Hepatic stellate cell (primary cell): Measurements from ENCODE around the gene ENTHD1.
"Not testable (repeated sequence)": the region's sequence is repeated elsewhere in the genome, so short reads cannot be mapped to it uniquely, and the experiment has no call there.

Source experiments
- DNase-seq: peaks from one replicate; pipeline ENCODE4 v3.0.0; 2011; ENCODE audit warnings: low spot score

Gene ENTHD1

DNA sequence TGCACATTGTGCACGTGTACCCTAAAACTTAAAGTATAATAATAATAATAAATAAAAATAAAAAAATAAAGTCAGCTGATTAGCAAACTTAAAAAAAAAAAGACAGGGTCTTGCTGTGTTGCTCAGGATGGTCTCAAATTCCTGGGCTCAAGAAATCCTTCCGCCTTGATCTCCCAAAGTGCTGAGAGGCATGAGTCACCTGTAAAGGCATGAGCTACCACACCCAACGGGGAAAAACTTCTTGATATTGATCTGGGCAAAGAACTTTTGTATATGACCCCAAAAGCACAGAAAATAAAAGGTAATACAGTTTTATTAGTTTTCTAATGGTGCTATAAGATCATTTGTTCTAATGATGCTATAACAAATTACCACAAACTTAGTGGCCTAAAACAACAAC, 46.1 kb downstream of the ENTHD1 start:
- DNase-seq, result no peak

DNA sequence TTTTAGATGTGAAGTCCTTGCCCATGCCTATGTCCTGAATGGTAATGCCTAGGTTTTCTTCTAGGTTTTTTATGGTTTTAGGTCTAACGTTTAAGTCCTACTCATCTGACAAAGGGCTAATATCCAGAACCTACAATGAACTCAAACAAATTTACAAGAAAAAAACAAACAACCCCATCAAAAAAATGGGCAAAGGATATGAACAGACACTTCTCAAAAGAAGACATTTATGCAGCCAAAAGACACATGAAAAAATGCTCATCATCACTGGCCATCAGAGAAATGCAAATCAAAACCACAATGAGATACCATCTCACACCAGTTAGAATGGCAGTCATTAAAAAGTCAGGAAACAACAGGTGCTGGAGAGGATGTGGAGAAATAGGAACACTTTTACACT, 47.0 kb downstream of the ENTHD1 start:
- not testable (repeated sequence) for DNase-seq

- no peak for DNase-seq
Measured at GRCh38 chr22:39845529-39845928, 48.0 kb downstream of the ENTHD1 start.

DNA sequence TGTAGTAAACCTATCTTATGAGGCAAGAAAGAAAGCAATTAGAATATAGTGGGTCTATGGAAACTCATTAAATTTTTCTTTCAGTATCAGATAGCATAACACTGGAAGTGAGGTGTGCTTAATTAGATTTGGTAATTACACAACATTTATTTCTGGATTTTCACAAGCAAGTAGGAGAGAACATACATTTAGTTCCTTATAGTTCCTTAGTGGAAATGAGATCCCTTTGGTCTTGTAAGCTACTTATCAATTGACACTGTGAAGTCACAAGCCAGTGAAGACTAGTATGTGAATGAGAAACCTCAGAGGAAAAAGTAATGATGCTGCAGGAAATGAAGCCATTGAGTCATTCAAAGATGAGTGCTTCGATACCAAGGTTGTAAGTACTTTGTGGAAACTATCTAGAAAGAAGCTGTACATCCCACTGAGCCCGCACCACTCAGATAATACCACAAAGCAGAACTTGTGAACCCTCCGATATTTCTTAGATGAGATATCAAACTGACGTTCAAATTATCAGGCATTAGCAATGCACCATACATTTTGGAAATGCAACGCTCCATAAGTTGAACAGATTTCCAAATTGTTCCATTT, 53.5 kb downstream of the ENTHD1 start:
- DNase-seq, result no peak

GRCh38 chr22:39839204-39839603, 54.4 kb downstream of the ENTHD1 start:
- DNase-seq, result no peak

DNA sequence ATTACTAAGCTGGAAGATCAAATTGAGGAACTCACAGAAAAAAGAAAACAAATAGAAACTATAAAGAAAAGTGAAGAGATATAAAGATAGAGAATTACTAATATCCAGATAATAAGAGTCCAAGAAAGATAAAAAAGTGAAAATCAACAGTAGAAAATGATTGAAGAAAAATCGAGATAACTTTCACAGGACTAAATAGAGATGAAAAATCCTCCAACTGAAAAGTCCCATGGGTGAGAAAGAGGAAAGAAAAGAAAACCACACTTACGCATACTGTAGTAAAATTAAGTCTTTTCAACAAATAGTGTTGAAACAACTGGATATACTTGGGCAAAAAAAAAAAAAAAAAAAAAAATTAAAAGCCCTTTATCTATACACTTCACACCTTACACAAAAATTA, 60.0 kb downstream of the ENTHD1 start:
- no peak for DNase-seq

- no peak for DNase-seq
Measured at GRCh38 chr22:39833093-39833492, 60.5 kb downstream of the ENTHD1 start.

DNA sequence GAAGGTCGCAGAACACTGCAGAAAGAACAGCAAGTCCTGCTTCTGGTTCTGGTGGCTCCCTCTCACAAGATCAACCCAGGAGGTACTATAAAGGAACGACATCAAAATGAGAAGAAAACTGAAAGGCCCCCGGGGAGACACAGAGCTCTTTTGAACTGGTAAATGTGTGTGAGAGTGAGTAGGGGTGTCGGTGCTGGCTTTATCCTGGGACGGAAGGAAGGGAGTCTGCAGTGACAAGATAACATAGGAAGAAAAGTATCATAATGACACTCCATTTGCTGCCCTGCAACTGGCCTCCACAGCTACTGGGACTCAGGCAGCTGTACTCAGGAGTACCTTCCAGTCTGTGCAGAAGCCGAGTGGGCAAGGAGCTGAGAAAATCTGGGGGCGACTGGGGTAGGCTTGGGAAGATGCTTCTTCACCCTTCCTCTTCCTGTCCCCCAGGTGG, 60.9 kb downstream of the ENTHD1 start:
- DNase-seq, result no peak

GRCh38 chr22:39825661-39826102, 67.9 kb downstream of the ENTHD1 start:
- no peak for DNase-seq

GRCh38 chr22:39821008-39821407, 72.6 kb downstream of the ENTHD1 start:
- no peak for DNase-seq

GRCh38 chr22:39820256-39820655, 73.3 kb downstream of the ENTHD1 start:
- DNase-seq, result peak; percentile 47

DNA sequence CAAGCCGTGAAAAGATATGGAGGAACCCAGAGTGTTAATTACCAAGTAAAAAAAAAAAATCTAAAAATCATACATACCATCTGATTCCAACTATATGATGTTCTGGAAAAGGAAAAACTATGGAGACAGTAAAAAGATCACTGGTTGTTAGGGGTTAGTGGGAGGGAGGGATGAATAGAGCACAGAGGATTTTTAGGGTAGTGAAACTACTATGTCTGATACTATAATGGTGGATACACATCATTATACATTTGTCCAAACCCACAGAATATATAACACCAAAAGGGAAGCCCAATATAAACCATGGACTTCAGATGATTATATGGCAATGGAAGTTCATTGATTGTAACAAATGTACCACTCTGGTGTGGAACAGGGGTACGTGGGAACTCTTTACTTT, 74.1 kb downstream of the ENTHD1 start:
- no peak for DNase-seq

DNA sequence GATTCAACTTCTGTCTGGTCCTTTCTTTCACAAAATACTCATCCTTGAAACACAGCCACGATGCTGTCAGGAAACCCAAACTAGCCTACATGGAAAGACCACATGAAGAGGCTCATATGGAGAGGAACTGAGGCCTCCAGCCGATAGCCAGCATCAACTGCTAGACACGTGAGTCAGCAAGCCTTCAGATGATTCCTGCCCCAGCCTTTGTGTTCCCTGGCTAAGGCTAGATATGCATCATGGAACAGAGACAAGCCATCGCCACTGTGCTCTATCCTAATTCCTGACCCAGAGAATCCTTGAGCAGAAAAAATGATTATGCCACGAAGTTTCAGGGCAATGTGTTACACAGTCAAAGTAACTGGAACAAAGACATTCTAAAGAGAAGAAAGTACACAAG, 75.5 kb downstream of the ENTHD1 start:
- DNase-seq, result no peak

DNA sequence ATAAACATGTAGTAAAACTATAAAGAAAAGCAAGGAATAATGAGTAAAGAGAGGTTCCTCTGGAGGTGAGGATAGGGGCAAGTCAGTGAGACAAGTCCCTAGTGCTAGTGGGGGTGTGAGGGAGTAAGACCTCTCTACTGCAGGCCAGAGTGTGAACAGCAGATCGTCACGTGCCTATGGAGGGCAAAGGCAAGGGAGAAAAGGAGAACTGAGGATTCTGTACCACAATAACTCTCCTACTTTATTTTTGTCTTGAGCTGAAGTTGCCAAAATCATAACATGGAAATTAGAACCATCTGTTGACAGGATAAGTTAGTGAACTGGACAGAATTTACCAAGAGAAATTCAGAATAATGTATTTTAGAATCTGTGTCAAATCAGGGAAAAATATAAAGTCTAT, 77.6 kb downstream of the ENTHD1 start:
- no peak for DNase-seq

GRCh38 chr22:39814899-39815298, 78.7 kb downstream of the ENTHD1 start:
- DNase-seq, result no peak

GRCh38 chr22:39809772-39810557, 83.6 kb downstream of the ENTHD1 start:
- no peak for DNase-seq

- no peak for DNase-seq
Measured at GRCh38 chr22:39808081-39808480, 85.5 kb downstream of the ENTHD1 start.

DNA sequence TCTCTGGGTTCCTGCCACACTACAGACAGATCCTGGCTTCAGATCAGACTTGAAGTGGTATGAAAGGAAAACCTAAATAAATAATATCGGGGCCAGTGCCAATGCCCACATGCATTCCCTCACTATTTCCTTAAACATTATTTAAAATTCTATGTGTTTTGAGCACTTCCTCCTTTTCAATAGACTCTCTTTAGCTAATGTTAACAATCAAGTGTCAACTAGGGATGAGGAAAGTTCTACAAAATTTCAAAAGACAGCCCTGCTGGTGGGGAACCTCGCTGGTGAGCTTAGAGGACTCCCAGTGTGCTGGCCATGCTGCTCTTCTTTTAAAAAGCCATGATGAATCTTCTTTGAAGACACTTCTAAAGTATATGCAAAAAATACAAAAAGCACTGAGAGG, 87.5 kb downstream of the ENTHD1 start:
- no peak for DNase-seq

GRCh38 chr22:39805117-39805516, 88.4 kb downstream of the ENTHD1 start:
- DNase-seq, result no peak

- no peak for DNase-seq
Measured at GRCh38 chr22:39802682-39803081, 90.9 kb downstream of the ENTHD1 start.

DNA sequence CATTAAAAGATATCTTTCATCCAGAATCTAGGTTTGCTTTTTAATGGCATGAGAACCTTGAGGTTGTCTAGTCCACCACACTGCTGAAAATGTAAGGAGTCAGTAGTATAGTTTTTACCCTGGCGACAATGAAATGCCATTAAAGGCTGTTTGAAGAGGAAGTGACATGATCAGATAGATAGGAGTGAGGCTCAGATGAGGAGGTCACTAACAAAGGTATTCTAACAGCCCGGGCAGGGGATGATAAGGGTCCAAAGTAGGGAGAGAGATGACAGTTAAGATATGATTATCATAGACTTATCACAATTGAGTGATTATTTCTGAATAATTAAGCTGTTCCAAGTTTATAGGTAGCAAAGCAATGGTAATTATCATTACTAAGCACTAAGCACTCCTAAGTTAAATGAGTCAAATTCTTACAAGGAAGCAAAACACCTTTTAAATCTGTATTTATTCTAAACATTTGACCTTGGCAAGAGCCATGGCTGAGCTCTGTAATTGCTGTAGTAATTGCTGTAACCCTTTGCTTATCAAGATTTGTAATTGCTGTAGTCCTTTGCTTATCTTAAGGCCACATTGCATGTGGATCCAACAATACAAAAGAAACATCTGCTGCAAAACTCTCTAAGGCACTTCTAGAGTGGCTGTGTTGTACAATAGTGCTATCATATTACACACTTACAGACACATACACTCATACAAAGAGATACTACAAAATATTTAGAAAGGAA, 92.6 kb downstream of the ENTHD1 start:
- DNase-seq, result no peak

GRCh38 chr22:39797528-39798147, 95.9 kb downstream of the ENTHD1 start:
- no peak for DNase-seq

GRCh38 chr22:39789788-39790187, 103.8 kb downstream of the ENTHD1 start:
- DNase-seq, result no peak
